Right lobe of liver (tissue), 6 donors: Measurements from ENCODE around the gene COLEC11. TPM values are rescaled to one million over a fixed set of nuclear protein-coding genes. Genes with fewer than 3 reads are reported as not detected.
A peak's percentile ranks its signal among the peaks of the same experiment; 100 is the strongest.

ENCODE experiments used
- ATAC-seq, 4 donors: fragments of 200-7000 bp; cut with Tn5 transposase; one replicate each; pipeline ENCODE4 v1.9.1; 2020; ENCODE audit warnings: mild to moderate bottlenecking in 4 of 4, moderate library complexity in 4 of 4
- DNase-seq, 3 donors: peaks; one replicate each; pipeline ENCODE4 v3.0.0-alpha.2; 2020
- H3K27ac ChIP-seq, 3 donors: fragments of 200-600 bp; one replicate each; pipeline ENCODE4 v1.8.0; 2022
- H3K27me3 ChIP-seq, 2 donors: fragments of 200-600 bp; one replicate each; pipeline ENCODE4 v1.8.0; 2022
- H3K36me3 ChIP-seq, 4 donors: fragments of 200-600 bp; sonication (generic) in 1 of 4; one replicate each; pipeline versions ENCODE4 v1.5.1 to v1.8.0; 2017 to 2022; ENCODE audit warnings: control low read depth in 1 of 4
- H3K4me1 ChIP-seq, 4 donors: fragments of 200-600 bp; sonication (generic) in 1 of 4; one replicate each; pipeline versions ENCODE4 v1.5.1 to v1.8.0; 2017 to 2022; ENCODE audit warnings: control low read depth in 1 of 4
- H3K4me3 ChIP-seq, 3 donors: fragments of 200-600 bp; one replicate each; pipeline ENCODE4 v1.8.0; 2022
- H3K9me3 ChIP-seq, 4 donors: fragments of 200-600 bp; sonication (generic) in 1 of 4; one replicate each; pipeline versions ENCODE4 v1.5.1 to v1.8.0; 2017 to 2022; ENCODE audit warnings: control low read depth in 1 of 4
- CTCF ChIP-seq, 4 donors: fragments of 200-600 bp in 3 of 4; fragments of 450-650 bp in 1 of 4; IDR thresholded peaks; one replicate each; pipeline versions ENCODE4 v1.5.1 to v1.8.0; 2016 to 2022; ENCODE audit warnings: antibody characterized with exemption in 4 of 4, mild to moderate bottlenecking in 2 of 4
- POLR2A ChIP-seq: fragments of 450-650 bp; IDR thresholded peaks from one replicate; pipeline ENCODE4 v1.6.1; 2017; ENCODE audit warnings: antibody characterized with exemption, mild to moderate bottlenecking
- WGBS: methylation state at CpG from one replicate; pipeline ENCODE4 v1.1.6; 2018; ENCODE audit warnings: low coverage, low lambda C conversion rate; ENCODE audit not compliant: insufficient coverage; ENCODE audit errors: missing lambda C conversion rate; 5-methylcytosine and 5-hydroxymethylcytosine counted together
- intact Hi-C, 2 donors: fragments of 100-400 bp; cut with DNase I; formaldehyde crosslinking; loops; one replicate each; pipeline versions ENCODE4 v1.11.2 to v1.14.1; 2022
- total RNA-seq, 6 experiments: library from RNA; depleted of rRNA in 2 of 6; stranded (reverse); fragments of >200 nt in 2 of 6; fragmentation: NEBNext Ultra II Directional in 3 of 6; extraction: Animal tissue kit (Norgen Biotek cat#: 25700) in 3 of 6; gene quantifications; one replicate each; pipeline versions ENCODE4 v1.1.0 to v1.2.4, GENCODE V29; 2016 to 2023
- donor health status: DM: no; HTN: yes; CAD: no.
- donor health status: DM: no; HTN: no; CAD: no.
- donor health status: DM: no; HTN: no; CAD: no.
- donor health status: DM: no; HTN: yes; CAD: no.
- donor health status: DM: no; HTN: yes; CAD: no.

COLEC11 gene
- total RNA-seq, 6 experiments from 2014 or later = 25.2 to 58.6 (median 41.1) TPM

- TF ChIP-seq POLR2A (peak; percentile 17), CTCF (IDR thresholded peaks at IDR 0.05) (no peak)
- DNase-seq (no peak), ATAC-seq (peak; percentile 69 to 82 (median 76))
- WGBS = 36% methylated on average over 10 of the region's 12 CpGs
- Histone ChIP-seq H3K4me3 (no peak overlapping the region), H3K4me1 (no peaks in the 10 kb centered on the region), H3K27ac (peak overlapping the region in 2 of 3 donors; percentile 43 to 47), H3K9me3 (no peaks in the 10 kb centered on the region), H3K36me3 (no peaks in the 10 kb centered on the region), H3K27me3 (no peaks in the 10 kb centered on the region)
- intact Hi-C loops = no loop called here
Observed at GRCh38 chr2:3626118-3626811, 31.4 kb downstream of the COLEC11 start.

- Histone ChIP-seq H3K4me3 (no peak overlapping the region), H3K36me3 (no peaks in the 10 kb centered on the region), H3K9me3 (no peaks in the 10 kb centered on the region), H3K27ac (peak overlapping the region in 1 of 3 donors; percentile 47), H3K4me1 (no peaks in the 10 kb centered on the region), H3K27me3 (no peaks in the 10 kb centered on the region)
- no peak for DNase-seq
- intact Hi-C loops = no loop called here
- whole genome bisulfite sequencing = 83% methylated on average over 11 of the region's 25 CpGs
- TF ChIP-seq POLR2A (no peak), CTCF (IDR thresholded peaks at IDR 0.05) (no peak)
- ATAC-seq = peak in 1 of 4 donors; percentile 60
Observed at GRCh38 chr2:3626812-3627499, 32.0 kb downstream of the COLEC11 start.

GRCh38 chr2:3627500-3628100 lies 32.7 kb downstream of the COLEC11 start:
- no peak overlapping the region for H3K27ac ChIP-seq

GRCh38 chr2:3628241-3628679 lies 33.3 kb downstream of the COLEC11 start:
- no peak overlapping the region for H3K27ac ChIP-seq
- TF ChIP-seq POLR2A = no peak
- TF ChIP-seq CTCF (IDR thresholded peaks at IDR 0.05) = no peak
- intact Hi-C loops = no loop called here
- H3K4me3 ChIP-seq = no peak overlapping the region
- no peaks in the 10 kb centered on the region for H3K36me3 ChIP-seq
- DNase-seq (no peak), ATAC-seq (no peak)
- no peaks in the 10 kb centered on the region for H3K9me3 ChIP-seq
- no peaks in the 10 kb centered on the region for H3K27me3 ChIP-seq
- H3K4me1 ChIP-seq = no peaks in the 10 kb centered on the region
- 72% methylated on average over 3 of the region's 10 CpGs for WGBS

More at GRCh38 chr2:3627500-3628100, 32.7 kb downstream of the COLEC11 start:
- Histone ChIP-seq H3K27me3 (no peaks in the 10 kb centered on the region), H3K4me3 (no peak overlapping the region), H3K36me3 (no peaks in the 10 kb centered on the region), H3K4me1 (no peaks in the 10 kb centered on the region), H3K9me3 (no peaks in the 10 kb centered on the region)
- DNase-seq (no peak), ATAC-seq (no peak)
- 85% methylated on average over 10 of the region's 21 CpGs for WGBS
- TF ChIP-seq CTCF (IDR thresholded peaks at IDR 0.05) (no peak), POLR2A (no peak)
- intact Hi-C loops = no loop called here
